NCI-H1436 (cell line): ENCODE data around the gene OSBPL8.
"Not testable (repeated sequence)": the region's sequence is repeated elsewhere in the genome, so short reads cannot be mapped to it uniquely, and the experiment has no call there.

ENCODE experiments used
- DNase-seq: peaks from one replicate; lab custom pipeline; 2025; lab: John Stamatoyannopoulos, UW

OSBPL8 gene

GRCh38 chr12:76529226-76529918 lies 30.2 kb downstream of the OSBPL8 start:
- no peak for DNase-seq

GRCh38 chr12:76523408-76523807 lies 36.2 kb downstream of the OSBPL8 start:
- DNase-seq: no peak

- no peak for DNase-seq
Observed at GRCh38 chr12:76520348-76520747, 39.2 kb downstream of the OSBPL8 start.

- DNase-seq: no peak
Observed at GRCh38 chr12:76519538-76519937, 40.0 kb downstream of the OSBPL8 start.

- no peak for DNase-seq
Observed at GRCh38 chr12:76518699-76519098, 40.9 kb downstream of the OSBPL8 start.

GRCh38 chr12:76515271-76515670 lies 44.3 kb downstream of the OSBPL8 start:
- DNase-seq: no peak

GRCh38 chr12:76511116-76511716 lies 48.4 kb downstream of the OSBPL8 start:
- DNase-seq: not testable (repeated sequence)

GRCh38 chr12:76508128-76508980 lies 51.2 kb downstream of the OSBPL8 start:
- no peak for DNase-seq

GRCh38 chr12:76506149-76506548 lies 53.4 kb downstream of the OSBPL8 start:
- no peak for DNase-seq

GRCh38 chr12:76505050-76505449 lies 54.5 kb downstream of the OSBPL8 start:
- no peak for DNase-seq

GRCh38 chr12:76504606-76505005 lies 55.0 kb downstream of the OSBPL8 start:
- DNase-seq: no peak

GRCh38 chr12:76503957-76504356 lies 55.6 kb downstream of the OSBPL8 start:
- no peak for DNase-seq

- no peak for DNase-seq
Observed at GRCh38 chr12:76501390-76501789, 58.2 kb downstream of the OSBPL8 start.

GRCh38 chr12:76499136-76499535 lies 60.4 kb downstream of the OSBPL8 start:
- not testable (repeated sequence) for DNase-seq

- DNase-seq: no peak
Observed at GRCh38 chr12:76495556-76495955, 64.0 kb downstream of the OSBPL8 start.

GRCh38 chr12:76491292-76491691 lies 68.3 kb downstream of the OSBPL8 start:
- no peak for DNase-seq

- no peak for DNase-seq
Observed at GRCh38 chr12:76490763-76491162, 68.8 kb downstream of the OSBPL8 start.

- DNase-seq: no peak
Observed at GRCh38 chr12:76489737-76490136, 69.8 kb downstream of the OSBPL8 start.

GRCh38 chr12:76486011-76486410 lies 73.6 kb downstream of the OSBPL8 start:
- DNase-seq: no peak

- DNase-seq: no peak
Observed at GRCh38 chr12:76480796-76481195, 78.8 kb downstream of the OSBPL8 start.

GRCh38 chr12:76478045-76478444 lies 81.5 kb downstream of the OSBPL8 start:
- no peak for DNase-seq

- not testable (repeated sequence) for DNase-seq
Observed at GRCh38 chr12:76472862-76473261, 86.7 kb downstream of the OSBPL8 start.

GRCh38 chr12:76471579-76471978 lies 88.0 kb downstream of the OSBPL8 start:
- DNase-seq: no peak
